Activated gamma-delta T cell (primary cell): Measurements from ENCODE around the gene TFAP2E.

Source experiments
- DNase-seq: peaks from one replicate; lab custom pipeline; 2025; lab: John Stamatoyannopoulos, UW

The TFAP2E gene

DNA sequence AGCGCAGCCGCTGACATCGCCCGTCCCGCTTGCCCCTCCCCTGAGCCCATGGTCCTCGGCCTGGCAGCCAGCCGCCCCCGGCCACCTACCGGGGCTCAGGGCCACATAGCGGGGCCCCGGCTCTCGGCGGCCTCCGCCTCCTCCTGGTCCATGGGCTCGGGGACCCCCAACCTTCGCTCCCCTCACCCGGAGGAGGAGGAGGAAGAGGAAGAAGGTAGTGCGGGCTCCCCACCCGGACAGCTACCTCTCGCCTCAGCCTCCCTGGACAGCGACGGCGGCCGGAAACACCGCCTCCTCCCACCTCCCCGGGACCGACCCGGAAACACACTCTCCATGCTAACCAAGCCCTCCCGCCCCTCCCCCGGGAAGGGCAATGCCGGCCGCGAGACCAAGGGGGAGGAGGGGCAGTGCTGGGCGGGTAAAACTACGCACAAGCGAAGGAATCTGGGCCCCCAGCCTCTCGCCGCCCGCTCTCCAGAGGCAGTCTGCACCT is 15.9 kb upstream of the TFAP2E start, which contains the start of gene KIAA0319L:
KIAA0319L (minus strand) TSS at position 286 of the 493 bp plus-strand sequence. CDS start 2,912 bp downstream, outside the sequence.
- DNase-seq: peak; percentile 64

GRCh38 chr1:35557611-35558373 is 15.3 kb upstream of the TFAP2E start, which contains the start of gene NCDN:
TSS of gene NCDN (plus strand) at chr1:35557799. CDS start at chr1:35558191, 392 bp downstream.
- DNase-seq: peak; percentile 90

DNA sequence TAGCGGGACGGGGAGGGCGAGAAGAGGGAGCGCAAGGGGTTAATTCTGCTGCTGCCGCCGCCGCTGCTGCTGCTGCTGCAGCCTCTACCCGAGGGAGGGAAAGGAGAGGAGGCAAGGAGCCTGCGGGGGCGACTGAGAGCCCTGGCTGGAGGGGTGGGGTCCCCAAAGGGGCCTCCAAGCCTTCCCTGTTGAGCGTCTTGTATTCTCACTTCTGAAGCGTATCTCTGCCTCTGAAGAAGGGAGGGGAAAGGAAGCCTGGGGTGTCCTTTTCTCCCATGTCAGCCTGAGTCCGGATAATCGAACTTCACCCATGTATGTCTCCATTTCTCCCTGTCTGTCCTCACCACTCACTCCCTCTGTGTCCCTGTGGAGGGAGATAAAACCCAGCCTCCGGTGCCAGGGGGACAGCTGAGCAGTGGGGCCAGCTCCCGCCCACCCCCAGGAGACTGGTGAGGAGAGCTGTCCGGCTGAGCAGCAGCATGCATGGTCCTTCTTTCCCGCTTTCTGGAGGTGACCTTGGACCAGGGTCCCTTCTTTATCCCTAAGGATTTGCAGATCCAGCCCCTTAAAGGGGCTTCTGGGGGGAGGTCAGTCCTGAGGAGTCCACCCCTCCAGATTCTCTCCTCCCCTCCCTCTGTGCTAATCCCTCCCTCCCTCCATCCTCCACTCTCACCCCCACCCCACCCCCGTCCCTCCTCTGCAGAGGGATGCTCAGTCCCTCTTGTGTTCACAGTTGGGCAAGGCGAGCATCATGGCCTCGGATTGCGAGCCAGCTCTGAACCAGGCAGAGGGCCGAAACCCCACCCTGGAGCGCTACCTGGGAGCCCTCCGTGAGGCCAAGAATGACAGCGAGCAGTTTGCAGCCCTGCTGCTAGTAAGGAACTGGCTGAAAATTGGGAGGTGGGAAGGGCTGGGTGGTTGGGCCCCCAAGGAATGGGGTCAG is 14.5 kb upstream of the TFAP2E start:
- no peak for DNase-seq

GRCh38 chr1:35559317-35559944 is 13.7 kb upstream of the TFAP2E start:
- no peak for DNase-seq

DNA sequence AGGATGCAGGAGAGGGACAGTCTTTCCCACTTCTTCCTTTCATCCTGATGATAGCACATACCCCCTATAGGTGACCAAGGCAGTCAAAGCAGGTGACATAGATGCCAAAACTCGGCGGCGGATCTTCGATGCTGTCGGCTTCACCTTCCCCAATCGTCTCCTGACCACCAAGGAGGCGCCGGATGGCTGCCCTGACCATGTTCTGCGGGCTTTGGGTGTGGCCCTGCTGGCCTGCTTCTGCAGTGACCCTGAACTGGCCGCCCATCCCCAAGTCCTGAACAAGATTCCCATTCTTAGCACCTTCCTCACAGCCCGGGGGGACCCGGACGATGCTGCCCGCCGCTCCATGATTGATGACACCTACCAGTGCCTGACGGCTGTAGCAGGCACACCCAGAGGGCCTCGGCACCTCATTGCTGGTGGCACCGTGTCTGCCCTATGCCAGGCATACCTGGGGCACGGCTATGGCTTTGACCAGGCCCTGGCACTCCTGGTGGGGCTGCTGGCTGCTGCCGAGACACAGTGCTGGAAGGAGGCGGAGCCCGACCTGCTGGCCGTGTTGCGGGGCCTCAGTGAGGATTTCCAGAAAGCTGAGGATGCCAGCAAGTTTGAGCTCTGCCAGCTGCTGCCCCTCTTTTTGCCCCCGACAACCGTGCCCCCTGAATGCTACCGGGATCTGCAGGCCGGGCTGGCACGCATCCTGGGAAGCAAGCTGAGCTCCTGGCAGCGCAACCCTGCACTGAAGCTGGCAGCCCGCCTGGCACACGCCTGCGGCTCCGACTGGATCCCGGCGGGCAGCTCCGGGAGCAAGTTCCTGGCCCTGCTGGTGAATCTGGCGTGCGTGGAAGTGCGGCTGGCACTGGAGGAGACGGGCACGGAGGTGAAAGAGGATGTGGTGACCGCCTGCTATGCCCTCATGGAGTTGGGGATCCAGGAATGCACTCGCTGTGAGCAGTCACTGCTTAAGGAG is 12.6 kb upstream of the TFAP2E start:
- DNase-seq: no peak

DNA sequence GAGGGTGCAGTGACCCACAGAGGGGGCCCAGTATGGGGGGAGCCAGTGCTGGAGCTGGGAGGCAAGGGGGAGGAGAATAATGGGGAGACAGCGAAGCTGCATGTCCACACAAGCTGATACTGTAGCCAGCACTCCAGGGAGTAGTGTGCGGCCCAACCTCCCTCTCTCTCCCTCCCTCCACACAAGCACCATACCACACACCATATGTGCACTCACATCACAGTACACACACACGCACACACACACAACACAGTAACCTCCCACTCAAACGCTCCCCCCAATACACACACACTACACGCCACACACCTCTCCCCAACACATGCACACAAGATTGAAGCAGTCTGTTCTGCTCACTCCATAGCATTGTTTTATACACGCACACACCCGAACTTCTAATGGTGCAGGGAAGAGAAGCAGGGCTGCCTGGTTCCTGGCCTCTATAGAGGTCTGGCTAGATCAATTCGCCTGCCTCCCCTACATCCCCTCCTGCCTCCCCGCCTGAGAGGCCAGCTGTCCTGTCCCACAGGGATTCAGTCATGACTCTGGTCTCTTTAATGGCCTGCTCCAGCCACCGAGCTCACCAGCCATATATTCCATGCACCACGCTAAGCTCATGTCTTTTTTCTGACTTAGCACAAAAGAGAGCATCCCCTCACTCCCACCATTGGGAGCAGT is 11.7 kb upstream of the TFAP2E start:
- DNase-seq: no peak

DNA sequence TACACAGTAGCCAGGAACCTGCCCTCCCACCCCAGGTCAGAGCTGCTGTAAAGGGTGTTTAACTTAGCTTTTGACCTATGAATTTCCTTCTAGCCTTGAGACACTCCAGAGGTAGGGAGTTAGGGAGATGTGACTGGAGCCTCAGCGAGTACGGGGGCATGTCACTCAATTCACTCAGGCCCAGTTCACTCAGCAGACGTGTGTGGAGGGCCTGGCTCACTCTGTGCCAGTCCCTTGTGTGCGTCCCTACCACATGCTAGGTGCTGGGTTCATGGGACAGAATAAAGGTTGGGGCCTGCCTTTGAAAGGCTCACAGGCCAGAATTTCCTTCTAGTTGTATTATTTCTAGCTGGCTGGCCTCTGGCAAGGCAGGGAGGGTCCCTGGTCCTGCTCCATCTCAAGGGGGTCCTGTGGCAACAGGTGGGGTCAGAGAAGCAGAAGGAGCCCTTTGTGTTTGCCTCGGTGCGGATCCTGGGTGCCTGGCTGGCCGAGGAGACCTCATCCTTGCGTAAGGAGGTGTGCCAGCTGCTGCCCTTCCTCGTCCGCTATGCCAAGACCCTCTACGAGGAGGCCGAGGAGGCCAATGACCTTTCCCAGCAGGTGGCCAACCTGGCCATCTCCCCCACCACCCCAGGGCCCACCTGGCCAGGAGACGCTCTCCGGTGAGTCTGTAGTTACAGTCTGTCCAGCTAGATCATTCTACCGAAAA is 11.0 kb upstream of the TFAP2E start:
- DNase-seq: no peak

GRCh38 chr1:35563166-35563565 is 9.9 kb upstream of the TFAP2E start:
- DNase-seq: no peak

DNA sequence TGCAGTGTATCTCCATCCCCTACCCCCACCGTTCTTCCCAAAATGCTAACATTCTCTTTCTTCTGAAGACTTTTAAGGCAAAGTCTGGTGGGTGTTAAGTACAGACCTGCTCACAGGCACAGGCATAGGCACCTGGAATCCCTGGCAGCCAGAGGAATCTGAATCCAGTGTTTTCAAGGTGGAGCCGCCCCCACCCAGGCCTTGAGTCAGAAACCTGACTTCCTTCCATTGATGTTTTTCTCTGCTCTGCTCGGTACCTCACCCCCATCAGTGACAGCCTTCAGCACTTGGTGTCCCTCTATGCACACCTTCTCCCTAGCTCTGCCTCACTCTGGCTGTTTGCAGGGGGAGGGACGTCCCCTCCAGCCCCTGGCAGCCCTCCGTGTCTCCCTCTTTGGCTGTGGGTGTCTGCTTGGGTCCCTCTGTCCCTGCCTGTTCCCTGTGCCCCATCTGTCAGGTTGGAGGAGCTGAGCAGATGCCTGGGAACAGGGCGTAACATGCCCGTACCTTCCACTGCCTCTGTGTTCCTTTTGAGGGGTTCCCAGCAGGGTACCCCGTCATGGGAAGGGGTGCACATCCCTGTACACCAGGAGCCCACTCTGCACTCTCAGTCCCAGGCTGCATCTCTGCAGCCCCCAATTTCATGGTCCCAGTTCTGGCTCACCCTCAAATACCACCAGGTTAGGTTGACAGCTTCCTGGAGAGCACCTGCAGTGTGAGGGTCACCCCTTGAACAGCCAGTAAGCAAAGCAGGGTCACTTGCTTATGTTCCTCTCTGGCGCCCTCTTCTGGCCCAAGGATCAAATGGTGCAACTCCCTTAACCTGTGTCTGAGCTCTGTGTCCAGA is 8.9 kb upstream of the TFAP2E start:
- DNase-seq: no peak

DNA sequence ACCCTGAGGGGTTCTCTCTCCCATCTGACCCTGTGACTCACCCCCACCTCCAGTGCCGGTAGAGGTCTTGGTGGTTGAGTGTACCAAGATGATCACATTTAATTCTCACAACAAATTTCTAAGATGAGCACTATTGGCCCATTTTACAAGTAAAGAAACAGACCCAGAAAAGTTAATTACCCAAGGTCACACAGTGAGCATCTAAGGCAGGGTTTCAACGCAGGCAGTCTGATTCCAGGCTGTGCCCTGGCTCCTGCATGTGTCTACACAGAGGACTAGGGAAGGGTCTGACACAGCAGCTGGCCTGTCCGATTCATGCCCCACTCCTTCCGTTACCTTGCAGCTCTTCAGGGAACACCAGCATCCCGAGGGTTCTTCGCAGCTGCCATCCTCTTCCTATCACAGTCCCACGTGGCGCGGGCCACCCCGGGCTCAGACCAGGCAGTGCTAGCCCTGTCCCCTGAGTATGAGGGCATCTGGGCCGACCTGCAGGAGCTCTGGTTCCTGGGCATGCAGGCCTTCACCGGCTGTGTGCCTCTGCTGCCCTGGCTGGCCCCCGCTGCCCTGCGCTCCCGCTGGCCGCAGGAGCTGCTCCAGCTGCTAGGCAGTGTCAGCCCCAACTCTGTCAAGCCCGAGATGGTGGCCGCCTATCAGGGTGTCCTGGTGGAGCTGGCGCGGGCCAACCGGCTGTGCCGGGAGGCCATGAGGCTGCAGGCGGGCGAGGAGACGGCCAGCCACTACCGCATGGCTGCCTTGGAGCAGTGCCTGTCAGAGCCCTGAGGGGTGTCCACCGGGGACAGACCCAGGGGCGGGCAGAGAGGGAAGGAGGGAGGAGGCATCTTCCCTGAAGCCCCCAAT is 8.0 kb upstream of the TFAP2E start:
- DNase-seq: no peak

GRCh38 chr1:35565742-35566133 is 7.4 kb upstream of the TFAP2E start:
- no peak for DNase-seq

- no peak for DNase-seq
Observed at GRCh38 chr1:35567947-35568558, 5.1 kb upstream of the TFAP2E start.

DNA sequence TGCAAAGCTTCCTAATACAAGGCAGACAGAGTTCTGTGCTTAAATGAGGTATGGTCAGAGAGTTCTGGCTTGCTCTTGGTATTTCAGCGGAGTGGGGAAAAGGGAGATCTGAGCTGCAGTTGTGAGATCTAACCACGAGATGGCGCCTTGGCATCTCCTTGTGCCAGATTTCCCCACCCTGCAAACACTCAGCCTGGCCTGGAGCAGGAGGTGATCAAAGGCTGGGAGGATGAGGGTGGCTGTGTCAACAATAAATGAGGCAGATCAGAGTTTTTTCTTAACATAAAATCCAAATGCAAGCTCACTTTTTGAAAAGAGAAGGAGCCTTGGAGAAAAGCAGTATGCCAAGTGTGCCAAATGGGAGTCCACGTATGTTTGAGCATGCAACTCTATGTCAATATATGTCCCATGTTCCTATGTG is 4.1 kb upstream of the TFAP2E start:
- DNase-seq: no peak

DNA sequence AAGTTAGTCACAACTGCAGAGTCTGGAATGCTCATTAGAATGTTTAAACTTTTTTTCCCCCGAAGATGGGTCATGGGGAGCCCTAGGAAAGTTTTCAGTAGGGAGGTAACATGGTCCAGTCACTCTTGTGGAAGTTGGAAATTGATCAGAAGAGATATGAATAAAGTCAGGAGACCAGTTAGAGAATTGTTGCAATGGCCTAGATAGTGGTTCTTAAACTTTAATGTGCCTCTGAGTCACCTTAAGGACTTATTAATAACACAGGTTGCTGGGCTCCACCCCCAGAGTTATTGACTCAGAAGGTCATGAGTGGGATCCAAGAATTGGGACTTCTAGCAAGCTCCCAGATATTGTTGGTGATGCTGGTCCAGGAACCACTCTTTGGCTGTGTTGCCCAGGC is 3.2 kb upstream of the TFAP2E start:
- DNase-seq: no peak

DNA sequence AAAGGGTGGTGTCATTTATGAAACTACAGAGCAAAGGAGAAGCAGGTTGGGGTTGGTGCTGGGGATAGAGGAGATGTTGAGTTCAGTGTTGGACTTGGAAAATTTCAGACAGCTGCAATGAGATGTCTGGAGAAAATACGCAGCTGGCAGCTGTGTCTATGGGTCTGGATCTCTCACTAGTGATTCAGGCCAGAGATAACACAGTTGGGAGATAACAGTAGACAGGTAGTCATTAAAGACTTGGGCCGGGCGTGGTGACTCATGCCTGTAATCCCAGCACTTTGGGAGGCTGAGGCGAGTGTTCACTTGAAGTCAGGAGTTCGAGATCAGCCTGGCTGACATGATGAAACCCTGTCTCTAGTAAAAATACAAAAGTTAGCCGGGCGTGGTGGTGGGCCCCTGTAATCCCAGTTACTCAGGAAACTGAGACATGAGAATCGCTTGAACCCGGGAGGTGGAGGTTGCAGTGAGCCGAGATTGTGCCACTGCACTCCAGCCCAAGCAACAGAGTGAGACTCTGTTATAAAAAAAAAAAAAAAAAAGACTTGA is 2.5 kb upstream of the TFAP2E start:
- no peak for DNase-seq

DNA sequence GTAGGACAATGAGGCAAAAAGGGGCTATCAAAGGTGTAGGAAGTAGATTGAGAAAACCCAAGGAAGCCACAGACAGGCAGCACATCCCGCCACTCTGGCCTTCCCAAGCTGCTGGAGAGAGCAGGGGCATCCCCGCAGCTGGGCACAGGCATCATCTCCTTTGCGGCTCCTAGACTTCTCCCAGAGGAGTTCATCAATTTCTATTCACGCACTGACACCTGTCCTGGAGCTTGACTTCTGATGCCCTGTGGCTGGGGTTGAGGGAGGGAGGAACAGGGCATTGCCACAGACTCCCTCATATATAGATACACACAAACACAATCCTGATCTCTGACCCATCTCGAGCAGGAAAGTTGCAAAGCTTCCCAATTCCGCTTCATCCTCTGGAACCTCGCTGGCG is 1.9 kb upstream of the TFAP2E start:
- no peak for DNase-seq

GRCh38 chr1:35572296-35572695 is 818 bp upstream of the TFAP2E start:
- DNase-seq: no peak
